Osteoblast (primary cell): ENCODE measurements around the gene CDH1. TPM values are rescaled to one million over a fixed set of nuclear protein-coding genes. Genes with fewer than 3 reads are reported as not detected.

Source experiments
- DNase-seq: peaks from one replicate; pipeline ENCODE4 v3.0.0; 2011; ENCODE audit warnings: low spot score, mixed read lengths; ENCODE audit not compliant: insufficient read length; ENCODE audit errors: missing footprints
- H2AFZ ChIP-seq: 2 replicates; pipeline ENCODE4 v1.6.0; 2011; ENCODE audit warnings: mild to moderate bottlenecking, low read length
- H3K27ac ChIP-seq: 2 replicates; pipeline ENCODE4 v1.5.1; 2011; ENCODE audit warnings: mild to moderate bottlenecking, low read depth, low read length, moderate library complexity
- H3K27me3 ChIP-seq: 2 replicates; pipeline ENCODE4 v1.6.0; 2012; ENCODE audit warnings: mild to moderate bottlenecking, control low read depth, inconsistent platforms, low read length, moderate library complexity; ENCODE audit not compliant: insufficient read depth
- H3K36me3 ChIP-seq: 2 replicates; pipeline ENCODE4 v1.5.1; 2011; ENCODE audit warnings: mild to moderate bottlenecking, low read length, control low read depth, moderate library complexity; ENCODE audit not compliant: insufficient read depth
- H3K4me1 ChIP-seq: 2 replicates; pipeline ENCODE4 v1.5.1; 2011; ENCODE audit warnings: mild to moderate bottlenecking, low read length, control low read depth, moderate library complexity; ENCODE audit not compliant: insufficient read depth
- H3K4me2 ChIP-seq: 2 replicates; pipeline ENCODE4 v1.6.0; 2011; ENCODE audit warnings: mild to moderate bottlenecking, low read length; ENCODE audit not compliant: insufficient read depth
- H3K4me3 ChIP-seq: fragments of 200-600 bp; sonication (generic); 3 replicates; pipeline ENCODE4 v1.5.1; 2012; ENCODE audit warnings: mild to moderate bottlenecking, low read length, inconsistent platforms; ENCODE audit not compliant: insufficient read depth
- H3K79me2 ChIP-seq: 2 replicates; pipeline ENCODE4 v1.6.0; 2012; ENCODE audit warnings: mild to moderate bottlenecking, low read length, control low read depth, inconsistent platforms; ENCODE audit not compliant: insufficient read depth
- H3K9me3 ChIP-seq: 2 replicates; pipeline ENCODE4 v1.5.1; 2011; ENCODE audit warnings: low read depth, low read length, control low read depth
- H4K20me1 ChIP-seq: 2 replicates; pipeline ENCODE4 v1.6.0; 2012; ENCODE audit warnings: mild to moderate bottlenecking, low read length, control low read depth; ENCODE audit not compliant: insufficient read depth
- CTCF ChIP-seq: IDR thresholded peaks from 2 replicates; pipeline ENCODE4 v1.5.1; 2011; ENCODE audit warnings: mild to moderate bottlenecking, low read depth, low read length, moderate library complexity; ENCODE audit errors: extremely low read depth
- total RNA-seq: library from RNA; depleted of rRNA; stranded (reverse); fragments of >200 nt; gene quantifications from 2 replicates; pipeline ENCODE4 v1.2.3, GENCODE V29; 2012

The CDH1 gene
- total RNA-seq, 1 donor: 1.1 TPM

- H4K20me1 ChIP-seq: no peaks in the 10 kb centered on the region
- no peak overlapping the region for H2AFZ ChIP-seq
- TF ChIP-seq CTCF: no peak
- no peaks in the 10 kb centered on the region for H3K79me2 ChIP-seq
- no peaks in the 10 kb centered on the region for H3K9me3 ChIP-seq
- no peak overlapping the region for H3K4me3 ChIP-seq
- H3K36me3 ChIP-seq: no peaks in the 10 kb centered on the region
- no peak overlapping the region for H3K27ac ChIP-seq
- no peak for DNase-seq
- H3K27me3 ChIP-seq: no peaks in the 10 kb centered on the region
- peaks cover 22% of the 10 kb centered on the region for H3K4me1 ChIP-seq
- no peak overlapping the region for H3K4me2 ChIP-seq
Observed at GRCh38 chr16:68826652-68827051, 89.6 kb downstream of the CDH1 start.

GRCh38 chr16:68833251-68833650 is 96.2 kb downstream of the CDH1 start:
- H3K79me2 ChIP-seq: no peaks in the 10 kb centered on the region
- H3K4me2 ChIP-seq: no peak overlapping the region
- H3K36me3 ChIP-seq: no peaks in the 10 kb centered on the region
- H3K27me3 ChIP-seq: no peaks in the 10 kb centered on the region
- no peak overlapping the region for H3K4me3 ChIP-seq
- no peak for DNase-seq
- no peaks in the 10 kb centered on the region for H4K20me1 ChIP-seq
- H3K9me3 ChIP-seq: no peaks in the 10 kb centered on the region
- no peak overlapping the region for H2AFZ ChIP-seq
- TF ChIP-seq CTCF: no peak
- H3K4me1 ChIP-seq: no peaks in the 10 kb centered on the region
- no peak overlapping the region for H3K27ac ChIP-seq

GRCh38 chr16:68834550-68834949 is 97.5 kb downstream of the CDH1 start:
- Histone ChIP-seq H2AFZ (no peak overlapping the region), H3K27ac (no peak overlapping the region), H4K20me1 (no peaks in the 10 kb centered on the region), H3K36me3 (no peaks in the 10 kb centered on the region), H3K4me2 (no peak overlapping the region), H3K79me2 (no peaks in the 10 kb centered on the region), H3K27me3 (no peaks in the 10 kb centered on the region), H3K4me1 (no peaks in the 10 kb centered on the region), H3K4me3 (no peak overlapping the region), H3K9me3 (no peaks in the 10 kb centered on the region)
- DNase-seq: no peak
- no peak for TF ChIP-seq CTCF

- Histone ChIP-seq H3K79me2 (no peaks in the 10 kb centered on the region), H3K9me3 (no peaks in the 10 kb centered on the region), H4K20me1 (no peaks in the 10 kb centered on the region)
Observed at GRCh38 chr16:68835970-68836369, 98.9 kb downstream of the CDH1 start.

More at GRCh38 chr16:68835970-68836369, 98.9 kb downstream of the CDH1 start:
- Histone ChIP-seq H2AFZ (no peak overlapping the region), H3K36me3 (no peaks in the 10 kb centered on the region), H3K4me3 (no peak overlapping the region), H3K4me1 (no peaks in the 10 kb centered on the region), H3K27ac (no peak overlapping the region), H3K27me3 (no peaks in the 10 kb centered on the region), H3K4me2 (no peak overlapping the region)
- TF ChIP-seq CTCF: no peak
- DNase-seq: no peak
